ENCODE data around the gene SOX4.

The SOX4 gene

DNA sequence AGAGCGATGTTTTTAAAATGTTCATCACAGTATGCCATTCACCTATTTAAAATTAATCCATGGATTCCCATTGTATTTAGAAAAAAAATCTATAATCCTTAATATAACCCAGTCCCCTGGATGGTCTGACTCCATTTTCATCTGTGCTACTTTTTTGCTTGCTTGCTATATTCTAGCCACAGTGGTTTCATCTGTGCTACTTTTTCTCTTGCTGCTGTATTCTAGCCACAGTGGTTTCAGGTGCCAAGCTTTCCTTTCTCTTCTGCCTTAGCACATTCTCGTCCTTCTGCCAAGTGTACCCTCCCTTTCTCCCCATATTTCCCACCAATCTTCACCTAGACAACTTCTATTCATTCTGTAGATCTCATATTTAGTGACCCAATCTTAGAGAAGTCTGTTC lies 33.3 kb upstream of the SOX4 start:
- DNase-seq (ENCODE audit: low read depth): no peak
- H3K4me3 ChIP-seq (replicated peaks; ENCODE audit: low read depth, low read length): no peak overlapping the region
- TF ChIP-seq, protein P1, sequence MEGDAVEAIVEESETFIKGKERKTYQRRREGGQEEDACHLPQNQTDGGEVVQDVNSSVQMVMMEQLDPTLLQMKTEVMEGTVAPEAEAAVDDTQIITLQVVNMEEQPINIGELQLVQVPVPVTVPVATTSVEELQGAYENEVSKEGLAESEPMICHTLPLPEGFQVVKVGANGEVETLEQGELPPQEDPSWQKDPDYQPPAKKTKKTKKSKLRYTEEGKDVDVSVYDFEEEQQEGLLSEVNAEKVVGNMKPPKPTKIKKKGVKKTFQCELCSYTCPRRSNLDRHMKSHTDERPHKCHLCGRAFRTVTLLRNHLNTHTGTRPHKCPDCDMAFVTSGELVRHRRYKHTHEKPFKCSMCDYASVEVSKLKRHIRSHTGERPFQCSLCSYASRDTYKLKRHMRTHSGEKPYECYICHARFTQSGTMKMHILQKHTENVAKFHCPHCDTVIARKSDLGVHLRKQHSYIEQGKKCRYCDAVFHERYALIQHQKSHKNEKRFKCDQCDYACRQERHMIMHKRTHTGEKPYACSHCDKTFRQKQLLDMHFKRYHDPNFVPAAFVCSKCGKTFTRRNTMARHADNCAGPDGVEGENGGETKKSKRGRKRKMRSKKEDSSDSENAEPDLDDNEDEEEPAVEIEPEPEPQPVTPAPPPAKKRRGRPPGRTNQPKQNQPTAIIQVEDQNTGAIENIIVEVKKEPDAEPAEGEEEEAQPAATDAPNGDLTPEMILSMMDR (IDR thresholded peaks at IDR 0.05; ENCODE audit: low read length, missing control alignments): no peak

DNA sequence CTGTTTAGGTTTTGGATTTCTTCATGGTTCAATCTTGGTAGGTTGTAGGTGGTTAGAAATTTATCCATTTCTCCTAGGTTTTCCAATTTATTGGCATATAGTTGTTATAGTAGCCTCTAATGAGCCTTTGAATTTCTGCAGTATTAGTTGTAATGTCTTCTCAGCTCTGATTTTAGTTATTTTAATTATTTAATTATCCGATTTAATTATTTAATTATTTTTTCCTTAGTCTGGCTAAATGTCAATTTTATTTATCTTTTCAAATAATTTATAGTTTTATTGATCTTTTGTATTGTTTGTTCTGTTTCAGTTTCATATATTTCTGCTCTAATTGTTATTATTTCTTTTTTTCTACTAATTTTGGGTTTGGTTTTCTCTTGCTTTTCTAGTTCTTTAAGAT lies 28.1 kb upstream of the SOX4 start:
- no peak for DNase-seq (ENCODE audit: low read depth)
- H3K4me3 ChIP-seq (replicated peaks; ENCODE audit: low read depth, low read length): no peak overlapping the region
- TF ChIP-seq, protein P1 (IDR thresholded peaks at IDR 0.05; ENCODE audit: low read length, missing control alignments): no peak

DNA sequence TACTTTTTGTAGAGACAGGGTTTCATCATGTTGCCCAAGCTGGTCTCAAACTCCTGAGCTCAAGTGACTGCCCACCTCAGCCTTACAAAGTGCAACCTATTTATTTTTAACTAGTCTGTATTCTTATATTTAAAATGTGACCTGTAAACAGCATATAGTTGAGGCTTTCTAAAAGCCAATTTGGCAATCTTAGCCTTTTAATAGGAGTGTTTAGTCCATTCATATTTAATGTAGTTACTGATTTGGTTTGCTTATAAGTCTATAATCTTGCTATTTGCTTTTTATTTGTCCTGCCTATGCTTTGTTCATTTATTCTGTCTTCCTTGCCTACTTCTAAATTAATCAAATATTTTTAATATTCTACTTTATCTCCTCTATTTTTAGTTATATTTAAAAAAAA lies 15.0 kb upstream of the SOX4 start:
- TF ChIP-seq, protein P1 (IDR thresholded peaks at IDR 0.05; ENCODE audit: low read length, missing control alignments): no peak
- no peak for DNase-seq (ENCODE audit: low read depth)
- H3K4me3 ChIP-seq (replicated peaks; ENCODE audit: low read depth, low read length): no peak overlapping the region

DNA sequence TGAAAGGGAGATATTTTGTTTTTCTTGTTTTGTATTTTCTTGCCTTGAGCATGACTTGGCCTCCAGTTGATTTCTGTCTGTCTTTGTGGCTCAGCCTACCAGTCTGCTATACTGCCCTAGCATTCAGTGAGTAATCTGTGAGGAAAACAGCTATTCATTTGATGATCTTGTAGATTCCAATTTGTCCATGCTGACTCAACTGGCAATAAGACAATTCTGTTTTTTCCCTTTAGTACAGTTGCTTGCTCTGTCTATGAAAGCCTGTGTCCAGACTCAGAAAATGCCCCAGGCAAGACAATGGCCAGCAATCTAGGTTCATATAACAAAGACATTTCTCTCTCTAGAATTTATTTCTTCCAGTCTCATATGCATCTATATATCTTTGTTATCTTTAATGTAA lies 10.9 kb upstream of the SOX4 start:
- no peak for DNase-seq (ENCODE audit: low read depth)
- TF ChIP-seq, protein P1 (IDR thresholded peaks at IDR 0.05; ENCODE audit: low read length, missing control alignments): no peak
- H3K4me3 ChIP-seq (replicated peaks; ENCODE audit: low read depth, low read length): no peak overlapping the region

DNA sequence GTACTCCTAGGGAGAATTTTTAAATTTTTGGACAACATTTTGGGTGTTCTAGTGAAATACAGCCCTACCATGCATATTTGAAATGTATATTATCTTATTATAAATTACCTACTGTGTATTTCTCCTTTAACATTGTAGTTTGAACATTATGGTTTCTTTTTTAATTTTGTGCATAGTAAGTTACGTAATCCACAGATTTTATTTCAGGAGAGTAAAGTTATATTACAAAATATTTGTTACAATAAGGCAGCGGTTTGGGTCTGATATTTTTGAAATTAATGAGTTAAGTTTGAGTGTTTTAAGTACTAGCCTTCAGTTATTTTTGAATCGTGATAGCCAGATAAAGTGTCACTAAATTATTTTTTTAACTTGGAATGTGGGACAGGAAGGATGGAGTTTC lies 7.3 kb upstream of the SOX4 start:
- no peak for DNase-seq (ENCODE audit: low read depth)
- no peak overlapping the region for H3K4me3 ChIP-seq (replicated peaks; ENCODE audit: low read depth, low read length)
- TF ChIP-seq, protein P1 (IDR thresholded peaks at IDR 0.05; ENCODE audit: low read length, missing control alignments): no peak

DNA sequence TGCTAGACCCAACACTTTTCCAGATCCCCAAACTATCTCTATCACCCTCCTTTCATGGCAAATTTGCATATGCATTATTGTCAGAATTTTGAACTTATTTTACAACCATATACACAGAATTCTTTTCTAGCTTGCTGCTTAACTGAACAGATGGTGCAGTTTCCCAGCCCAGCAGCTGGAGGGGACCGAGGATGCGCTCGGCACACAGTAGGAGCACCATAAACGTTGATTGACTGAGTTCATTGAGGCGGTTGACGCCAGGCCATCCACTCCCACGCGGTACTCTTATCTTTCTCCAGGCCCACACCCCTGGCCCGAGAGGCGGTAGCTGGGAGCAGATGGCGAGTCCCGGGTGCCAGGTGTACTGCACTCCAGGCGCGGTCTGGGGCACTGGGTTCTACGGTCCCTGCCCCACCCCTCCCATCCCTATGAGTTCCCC lies 6.8 kb upstream of the SOX4 start:
- DNase-seq (ENCODE audit: low read depth): no peak
- TF ChIP-seq, protein P1 (IDR thresholded peaks at IDR 0.05; ENCODE audit: low read length, missing control alignments): no peak
- H3K4me3 ChIP-seq (replicated peaks; ENCODE audit: low read depth, low read length): peak overlapping the region; percentile 78

DNA sequence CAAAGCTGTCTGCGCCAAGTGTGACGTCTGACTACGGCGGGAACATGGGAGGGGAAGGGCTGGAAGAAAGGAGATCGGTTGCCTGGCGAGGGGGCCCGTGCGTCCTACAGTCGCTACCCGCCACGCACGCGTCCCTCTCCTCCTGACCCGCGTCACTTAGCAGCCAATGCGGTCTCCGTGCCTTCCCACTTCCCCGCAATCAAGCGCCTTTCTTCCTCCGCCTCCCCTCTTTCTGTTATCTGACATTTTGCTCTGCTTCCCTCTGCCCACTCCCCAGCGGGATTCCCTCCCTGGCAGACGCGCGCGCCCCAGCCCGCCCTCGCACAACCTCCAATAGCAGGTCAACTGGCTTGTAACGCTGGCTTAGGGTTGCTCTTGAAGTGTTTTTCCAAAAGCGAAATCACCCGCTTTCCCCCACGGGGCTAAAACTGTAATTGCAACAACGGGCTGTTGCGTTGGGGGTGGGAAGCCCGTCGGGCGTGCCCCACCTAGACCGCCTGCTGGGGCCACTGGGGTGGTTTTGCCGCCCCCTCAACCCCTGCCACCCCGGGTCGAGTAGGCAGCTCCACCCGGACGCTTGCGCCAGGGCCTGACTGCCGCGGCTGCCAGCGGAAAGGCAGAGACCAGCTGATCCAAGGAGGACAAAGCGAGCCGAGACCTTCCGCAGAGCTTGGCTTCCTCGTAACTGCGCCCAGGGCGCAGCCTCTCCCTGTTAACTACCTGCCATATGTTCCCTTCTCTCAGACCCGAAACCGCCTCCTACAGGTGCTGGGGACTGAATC lies 6.2 kb upstream of the SOX4 start:
- TF ChIP-seq, protein P1 (IDR thresholded peaks at IDR 0.05; ENCODE audit: low read length, missing control alignments): peak; percentile 24
- DNase-seq (ENCODE audit: low read depth): peak; percentile 76
- H3K4me3 ChIP-seq (replicated peaks; ENCODE audit: low read depth, low read length): peak overlapping the region; percentile 78
